GM21528 (cell line): ENCODE measurements around the gene CBY2.
A peak's percentile ranks its signal among the peaks of the same experiment; 100 is the strongest.
"Not testable (repeated sequence)": the region's sequence is repeated elsewhere in the genome, so short reads cannot be mapped to it uniquely, and the experiment has no call there.

Experiments used
- ATAC-seq: cut with Tn5 transposase; IDR thresholded peaks from one replicate; pipeline ENCODE4 v1.9.1; 2021; ENCODE audit warnings: mild to moderate bottlenecking, moderate library complexity; ENCODE audit not compliant: unreplicated experiment, low FRiP score

The CBY2 gene

GRCh38 chr13:45702088-45702487 is at the start of gene CBY2:
TSS of gene CBY2 (plus strand) at chr13:45702320. CDS start at chr13:45702391, 71 bp downstream.
- no peak for ATAC-seq

GRCh38 chr13:45654633-45655349 is 47.3 kb upstream of the CBY2 start:
- ATAC-seq: no peak

GRCh38 chr13:45658586-45659235 is 43.4 kb upstream of the CBY2 start:
- ATAC-seq: no peak

- no peak for ATAC-seq
These were observed 42.6 kb upstream of the CBY2 start for GRCh38 chr13:45659536-45659935.

GRCh38 chr13:45660458-45660857 is 41.7 kb upstream of the CBY2 start:
- not testable (repeated sequence) for ATAC-seq

- ATAC-seq: no peak
These were observed 40.0 kb upstream of the CBY2 start for GRCh38 chr13:45662162-45662561.

- not testable (repeated sequence) for ATAC-seq
These were observed 39.2 kb upstream of the CBY2 start for GRCh38 chr13:45662903-45663302.

GRCh38 chr13:45669626-45670025 is 32.5 kb upstream of the CBY2 start:
- not testable (repeated sequence) for ATAC-seq

GRCh38 chr13:45670189-45670885 is 31.8 kb upstream of the CBY2 start:
- no peak for ATAC-seq

- no peak for ATAC-seq
These were observed 27.2 kb upstream of the CBY2 start for GRCh38 chr13:45674908-45675307.

- no peak for ATAC-seq
These were observed 23.8 kb upstream of the CBY2 start for GRCh38 chr13:45678282-45678681.

- ATAC-seq: no peak
These were observed 21.0 kb upstream of the CBY2 start for GRCh38 chr13:45681113-45681512.

GRCh38 chr13:45682494-45683008 is 19.6 kb upstream of the CBY2 start:
- ATAC-seq: no peak

GRCh38 chr13:45683701-45684100 is 18.4 kb upstream of the CBY2 start:
- ATAC-seq: no peak

GRCh38 chr13:45688577-45688976 is 13.5 kb upstream of the CBY2 start:
- ATAC-seq: no peak

GRCh38 chr13:45690636-45691035 is 11.5 kb upstream of the CBY2 start:
- ATAC-seq: no peak

- ATAC-seq: no peak
These were observed 10.9 kb upstream of the CBY2 start for GRCh38 chr13:45691251-45691650.

GRCh38 chr13:45691667-45692066 is 10.5 kb upstream of the CBY2 start:
- no peak for ATAC-seq

GRCh38 chr13:45695198-45695730 is 6.9 kb upstream of the CBY2 start:
- no peak for ATAC-seq

GRCh38 chr13:45696610-45697226 is 5.4 kb upstream of the CBY2 start:
- peak; percentile 41 for ATAC-seq
